GM19324 (cell line): ENCODE measurements around the gene MAPK4.

Source experiments
- ATAC-seq: cut with Tn5 transposase; IDR thresholded peaks from one replicate; pipeline ENCODE4 v1.9.1; 2021; ENCODE audit warnings: mild to moderate bottlenecking, moderate library complexity; ENCODE audit not compliant: unreplicated experiment, low FRiP score

Gene MAPK4

GRCh38 chr18:50622320-50622719 lies 62.4 kb downstream of the MAPK4 start:
- ATAC-seq, result no peak

- ATAC-seq, result no peak
These were observed 63.0 kb downstream of the MAPK4 start for GRCh38 chr18:50622865-50623393.

GRCh38 chr18:50623694-50624352 lies 63.9 kb downstream of the MAPK4 start:
- no peak for ATAC-seq

- no peak for ATAC-seq
These were observed 65.1 kb downstream of the MAPK4 start for GRCh38 chr18:50624981-50625380.

GRCh38 chr18:50626317-50626716 lies 66.4 kb downstream of the MAPK4 start:
- ATAC-seq, result no peak

GRCh38 chr18:50627594-50628532 lies 68.0 kb downstream of the MAPK4 start:
- ATAC-seq, result no peak

GRCh38 chr18:50628533-50628905 lies 68.6 kb downstream of the MAPK4 start:
- ATAC-seq, result no peak

- ATAC-seq, result no peak
These were observed 69.3 kb downstream of the MAPK4 start for GRCh38 chr18:50629148-50629631.

GRCh38 chr18:50630895-50631294 lies 71.0 kb downstream of the MAPK4 start:
- ATAC-seq, result no peak

GRCh38 chr18:50632895-50633515 lies 73.1 kb downstream of the MAPK4 start:
- ATAC-seq, result no peak

GRCh38 chr18:50633992-50634391 lies 74.1 kb downstream of the MAPK4 start:
- ATAC-seq, result no peak

- ATAC-seq, result no peak
These were observed 76.6 kb downstream of the MAPK4 start for GRCh38 chr18:50636366-50637057.

GRCh38 chr18:50638016-50638883 lies 78.4 kb downstream of the MAPK4 start:
- no peak for ATAC-seq

- ATAC-seq, result no peak
These were observed 79.1 kb downstream of the MAPK4 start for GRCh38 chr18:50638884-50639420.

- no peak for ATAC-seq
These were observed 79.8 kb downstream of the MAPK4 start for GRCh38 chr18:50639711-50640110.

- no peak for ATAC-seq
These were observed 82.6 kb downstream of the MAPK4 start for GRCh38 chr18:50642439-50642838.

GRCh38 chr18:50644146-50644545 lies 84.3 kb downstream of the MAPK4 start:
- no peak for ATAC-seq

GRCh38 chr18:50644807-50645206 lies 84.9 kb downstream of the MAPK4 start:
- no peak for ATAC-seq

GRCh38 chr18:50647237-50647636 lies 87.3 kb downstream of the MAPK4 start:
- no peak for ATAC-seq
